Mucosa of rectum (tissue), 2 donors: ENCODE measurements around the gene ITPRID2.

ENCODE experiments used
- H3K27ac ChIP-seq, 2 donors: one replicate each; pipeline ENCODE4 v1.7.0; 2013; ENCODE audit warnings: inconsistent platforms in 2 of 2, low read depth in 2 of 2, low read length in 2 of 2
- H3K27me3 ChIP-seq, 2 donors: one replicate each; pipeline ENCODE4 v1.7.0; 2013; ENCODE audit warnings: low read length in 2 of 2; ENCODE audit not compliant: control insufficient read depth in 2 of 2, insufficient read depth in 2 of 2
- H3K36me3 ChIP-seq, 2 donors: one replicate each; pipeline ENCODE4 v1.7.0; 2013; ENCODE audit warnings: low read length in 2 of 2; ENCODE audit not compliant: control insufficient read depth in 2 of 2, insufficient read depth in 2 of 2
- H3K4me1 ChIP-seq, 2 donors: one replicate each; pipeline ENCODE4 v1.7.0; 2013; ENCODE audit warnings: low read length in 2 of 2, mild to moderate bottlenecking in 1 of 2; ENCODE audit not compliant: control insufficient read depth in 2 of 2, insufficient read depth in 2 of 2
- H3K4me3 ChIP-seq, 2 donors: one replicate each; pipeline ENCODE4 v1.7.0; 2013; ENCODE audit warnings: low read length in 2 of 2
- H3K9ac ChIP-seq, 2 donors: one replicate each; pipeline ENCODE4 v1.7.0; 2013; ENCODE audit warnings: low read length in 2 of 2, low read depth in 1 of 2, mild to moderate bottlenecking in 1 of 2
- H3K9me3 ChIP-seq, 2 donors: one replicate each; pipeline ENCODE4 v1.7.0; 2013; ENCODE audit warnings: low read length in 2 of 2; ENCODE audit not compliant: control insufficient read depth in 2 of 2
- donor health status: healthy.
- donor health status: Normal muscosa, but diverticular disease.

The ITPRID2 gene

DNA sequence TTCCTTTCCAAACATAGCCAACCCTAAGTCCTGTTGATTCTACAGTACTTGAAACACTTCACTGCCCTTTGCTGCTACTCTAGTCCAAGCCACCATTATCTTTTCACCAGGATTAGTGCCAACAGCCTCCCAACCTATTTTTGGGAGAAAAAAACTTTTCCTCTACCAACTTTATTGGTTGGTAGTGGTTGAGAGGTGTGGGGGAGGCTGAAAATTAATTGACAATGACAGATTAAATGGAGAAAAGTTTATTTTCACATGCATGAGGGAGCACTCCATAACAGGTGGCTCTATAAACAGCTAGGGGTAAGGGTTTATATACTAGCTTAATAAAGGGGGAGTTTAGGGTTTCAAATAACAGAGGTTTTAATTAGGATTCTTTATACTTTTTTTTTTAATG lies 37.8 kb upstream of the ITPRID2 start:
- Histone ChIP-seq H3K27me3 (no peaks in the 10 kb centered on the region), H3K9ac (no peak overlapping the region), H3K27ac (no peak overlapping the region), H3K4me1 (peaks cover 0 to 2% of the 10 kb centered on the region in 2 donors), H3K4me3 (no peak overlapping the region), H3K36me3 (no peaks in the 10 kb centered on the region), H3K9me3 (no peaks in the 10 kb centered on the region)

- no peaks in the 10 kb centered on the region for H3K36me3 ChIP-seq
- peaks cover 0 to 8% of the 10 kb centered on the region in 2 donors for H3K4me1 ChIP-seq
- no peak overlapping the region for H3K27ac ChIP-seq
- no peak overlapping the region for H3K4me3 ChIP-seq
- H3K9ac ChIP-seq = no peak overlapping the region
- H3K9me3 ChIP-seq = no peaks in the 10 kb centered on the region
- H3K27me3 ChIP-seq = no peaks in the 10 kb centered on the region
Observed at GRCh38 chr2:181857483-181857882, 34.0 kb upstream of the ITPRID2 start.

DNA sequence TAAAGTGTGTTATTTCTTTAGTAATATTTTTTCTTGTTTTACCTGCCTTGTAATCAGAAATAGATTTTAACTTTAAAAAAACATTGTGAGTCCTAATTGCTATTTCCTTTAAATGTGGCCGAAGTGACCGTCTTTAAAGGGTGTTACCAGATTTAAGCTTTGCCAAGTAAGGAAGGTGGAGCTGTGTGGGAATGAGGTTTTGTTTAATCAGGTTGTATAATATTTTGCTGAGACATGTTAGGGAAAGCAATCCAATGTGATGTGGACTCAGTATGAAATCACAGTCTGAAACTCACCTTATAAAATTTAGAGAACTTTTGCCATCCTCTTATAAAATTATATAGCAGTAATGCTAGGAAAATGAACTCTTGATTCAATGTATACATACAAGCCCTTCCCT lies 32.9 kb upstream of the ITPRID2 start:
- H3K4me1 ChIP-seq = peaks cover 0 to 8% of the 10 kb centered on the region in 2 donors
- H3K27me3 ChIP-seq = no peaks in the 10 kb centered on the region
- no peak overlapping the region for H3K27ac ChIP-seq
- H3K4me3 ChIP-seq = no peak overlapping the region
- H3K9me3 ChIP-seq = no peaks in the 10 kb centered on the region
- H3K36me3 ChIP-seq = no peaks in the 10 kb centered on the region
- H3K9ac ChIP-seq = no peak overlapping the region

GRCh38 chr2:181859123-181859522 lies 32.4 kb upstream of the ITPRID2 start:
- Histone ChIP-seq H3K36me3 (no peaks in the 10 kb centered on the region), H3K27ac (no peak overlapping the region), H3K9me3 (no peaks in the 10 kb centered on the region), H3K27me3 (no peaks in the 10 kb centered on the region), H3K4me3 (no peak overlapping the region), H3K4me1 (peaks cover 0 to 8% of the 10 kb centered on the region in 2 donors), H3K9ac (no peak overlapping the region)

DNA sequence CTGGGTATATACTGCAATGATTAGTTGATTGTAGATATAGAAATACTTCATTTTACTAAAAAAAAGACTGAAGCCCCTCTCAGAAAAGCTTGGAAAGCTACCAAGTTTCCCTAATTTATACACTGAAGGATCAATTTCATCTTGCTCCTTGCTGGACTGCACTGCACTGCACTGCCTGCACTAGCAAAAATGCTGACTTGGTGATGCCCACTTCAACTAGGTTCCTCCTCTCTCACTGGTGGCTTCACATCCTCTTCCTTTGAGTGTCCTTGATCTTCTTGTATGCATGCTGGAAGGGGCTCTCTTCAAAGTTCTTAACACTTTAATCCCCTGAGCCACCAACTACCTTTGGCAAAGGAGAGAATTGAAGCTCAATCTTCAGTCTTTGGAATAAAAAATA lies 31.7 kb upstream of the ITPRID2 start:
- H3K4me3 ChIP-seq = no peak overlapping the region
- no peaks in the 10 kb centered on the region for H3K9me3 ChIP-seq
- H3K4me1 ChIP-seq = peaks cover 0 to 8% of the 10 kb centered on the region in 2 donors
- no peaks in the 10 kb centered on the region for H3K27me3 ChIP-seq
- H3K9ac ChIP-seq = no peak overlapping the region
- no peak overlapping the region for H3K27ac ChIP-seq
- H3K36me3 ChIP-seq = no peaks in the 10 kb centered on the region

GRCh38 chr2:181861379-181861778 lies 30.2 kb upstream of the ITPRID2 start:
- no peaks in the 10 kb centered on the region for H3K27me3 ChIP-seq
- H3K9ac ChIP-seq = no peak overlapping the region
- H3K36me3 ChIP-seq = no peaks in the 10 kb centered on the region
- peaks cover 0 to 8% of the 10 kb centered on the region in 2 donors for H3K4me1 ChIP-seq
- no peaks in the 10 kb centered on the region for H3K9me3 ChIP-seq
- H3K27ac ChIP-seq = no peak overlapping the region
- no peak overlapping the region for H3K4me3 ChIP-seq

GRCh38 chr2:181862583-181863281 lies 28.8 kb upstream of the ITPRID2 start:
- Histone ChIP-seq H3K9me3 (no peaks in the 10 kb centered on the region), H3K27ac (no peak overlapping the region), H3K4me1 (peaks cover 0 to 8% of the 10 kb centered on the region in 2 donors), H3K9ac (no peak overlapping the region), H3K36me3 (no peaks in the 10 kb centered on the region), H3K4me3 (no peak overlapping the region), H3K27me3 (no peaks in the 10 kb centered on the region)

- peaks cover 0 to 4% of the 10 kb centered on the region in 2 donors for H3K4me1 ChIP-seq
- no peaks in the 10 kb centered on the region for H3K9me3 ChIP-seq
- H3K4me3 ChIP-seq = no peak overlapping the region
- no peaks in the 10 kb centered on the region for H3K27me3 ChIP-seq
- H3K9ac ChIP-seq = no peak overlapping the region
- no peak overlapping the region for H3K27ac ChIP-seq
- H3K36me3 ChIP-seq = no peaks in the 10 kb centered on the region
Observed at GRCh38 chr2:181872178-181872577, 19.4 kb upstream of the ITPRID2 start.

DNA sequence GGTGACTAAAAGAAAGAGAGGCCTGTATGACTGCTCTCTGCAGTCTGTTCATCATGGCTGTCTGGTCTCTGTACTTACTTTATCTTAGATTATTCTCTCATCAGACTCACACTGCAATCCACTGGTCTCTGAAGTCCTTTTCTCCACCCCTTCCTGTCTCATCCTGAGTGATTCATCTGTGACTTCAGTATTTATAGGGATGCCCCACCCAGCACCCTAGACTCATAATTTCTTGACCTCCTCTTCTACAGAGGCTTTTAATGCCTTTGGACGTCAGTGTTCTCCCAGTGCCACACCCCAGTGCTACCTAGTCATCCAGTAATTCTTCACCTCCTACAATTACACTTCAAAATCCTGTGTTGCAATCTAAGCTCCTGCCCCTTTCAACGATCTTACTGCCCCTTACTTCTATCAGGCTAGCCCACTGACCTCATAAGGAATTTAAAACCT lies 14.9 kb upstream of the ITPRID2 start:
- Histone ChIP-seq H3K4me1 (peaks cover 0 to 6% of the 10 kb centered on the region in 2 donors), H3K27ac (peak overlapping the region; percentile 26 to 75), H3K27me3 (no peaks in the 10 kb centered on the region), H3K9me3 (no peaks in the 10 kb centered on the region), H3K36me3 (no peaks in the 10 kb centered on the region), H3K4me3 (no peak overlapping the region), H3K9ac (peak overlapping the region in 1 of 2 donors; percentile 27)

GRCh38 chr2:181877181-181877664 lies 14.3 kb upstream of the ITPRID2 start:
- Histone ChIP-seq H3K9ac (peak overlapping the region in 1 of 2 donors; percentile 27), H3K27me3 (no peaks in the 10 kb centered on the region), H3K9me3 (no peaks in the 10 kb centered on the region), H3K27ac (peak overlapping the region; percentile 26 to 75), H3K36me3 (no peaks in the 10 kb centered on the region), H3K4me1 (peaks cover 0 to 6% of the 10 kb centered on the region in 2 donors), H3K4me3 (no peak overlapping the region)
